HEK293 (cell line): Measurements from ENCODE around the gene SAMD1.

Experiments
- WT1 ChIP-seq: fragments of 450-650 bp; formaldehyde crosslinking; IDR thresholded peaks from 2 replicates; pipeline ENCODE4 v1.5.1; 2016; ENCODE audit warnings: missing biosample characterization, missing genetic modification characterization
- ZBTB48 ChIP-seq: fragments of 450-650 bp; formaldehyde crosslinking; IDR thresholded peaks from 2 replicates; pipeline ENCODE4 v1.5.1; 2016; ENCODE audit warnings: missing biosample characterization, missing genetic modification characterization
- ZNF76 ChIP-seq: fragments of 450-650 bp; formaldehyde crosslinking; IDR thresholded peaks from 2 replicates; pipeline ENCODE4; 2016; ENCODE audit warnings: low read depth, missing biosample characterization, missing genetic modification characterization, borderline replicate concordance
- TF ChIP-seq, protein P1 (sequence below): fragments of 450-650 bp; formaldehyde crosslinking; IDR thresholded peaks from 2 replicates; pipeline ENCODE4 v1.5.1; 2016; ENCODE audit warnings: missing biosample characterization, missing genetic modification characterization
- TF ChIP-seq, protein P2 (sequence below): fragments of 450-650 bp; formaldehyde crosslinking; IDR thresholded peaks from 2 replicates; pipeline ENCODE4 v1.5.1; 2016; ENCODE audit warnings: missing biosample characterization, missing genetic modification characterization

DNA sequence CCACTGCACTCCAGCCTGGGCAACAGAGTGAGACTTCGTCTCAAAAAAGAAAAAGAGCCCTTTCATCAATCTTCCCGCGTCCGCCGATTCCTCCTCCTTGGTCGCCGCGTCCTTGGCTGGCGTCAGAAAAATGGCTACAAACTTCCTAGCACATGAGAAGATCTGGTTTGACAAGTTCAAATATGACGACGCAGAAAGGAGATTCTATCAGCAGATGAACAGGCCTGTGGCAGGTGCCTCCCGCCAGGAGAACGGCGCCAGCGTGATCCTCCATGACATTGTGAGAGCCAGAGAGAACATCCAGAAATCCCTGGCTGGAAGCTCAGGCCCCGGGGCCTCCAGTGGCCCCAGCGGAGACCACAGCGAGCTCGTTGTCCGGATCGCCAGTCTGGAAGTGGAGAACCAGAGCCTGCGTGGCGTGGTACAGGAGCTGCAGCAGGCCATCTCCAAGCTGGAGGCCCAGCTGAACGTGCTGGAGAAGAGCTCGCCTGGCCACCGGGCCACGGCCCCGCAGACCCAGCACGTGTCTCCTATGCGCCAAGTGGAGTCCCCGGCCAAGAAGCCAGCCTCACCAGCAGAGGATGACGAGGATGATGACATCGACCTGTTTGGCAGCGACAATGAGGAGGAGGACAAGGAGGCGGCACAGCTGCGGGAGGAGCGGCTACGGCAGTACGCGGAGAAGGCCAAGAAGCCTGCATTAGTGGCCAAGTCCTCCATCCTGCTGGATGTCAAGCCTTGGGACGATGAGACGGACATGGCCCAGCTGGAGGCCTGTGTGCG is 20.1 kb downstream of the SAMD1 start:
- TF ChIP-seq ZBTB48 (tag by site-specific recombination) (no peak), WT1 (no peak), ZNF76 (no peak)
- TF ChIP-seq, protein P1, sequence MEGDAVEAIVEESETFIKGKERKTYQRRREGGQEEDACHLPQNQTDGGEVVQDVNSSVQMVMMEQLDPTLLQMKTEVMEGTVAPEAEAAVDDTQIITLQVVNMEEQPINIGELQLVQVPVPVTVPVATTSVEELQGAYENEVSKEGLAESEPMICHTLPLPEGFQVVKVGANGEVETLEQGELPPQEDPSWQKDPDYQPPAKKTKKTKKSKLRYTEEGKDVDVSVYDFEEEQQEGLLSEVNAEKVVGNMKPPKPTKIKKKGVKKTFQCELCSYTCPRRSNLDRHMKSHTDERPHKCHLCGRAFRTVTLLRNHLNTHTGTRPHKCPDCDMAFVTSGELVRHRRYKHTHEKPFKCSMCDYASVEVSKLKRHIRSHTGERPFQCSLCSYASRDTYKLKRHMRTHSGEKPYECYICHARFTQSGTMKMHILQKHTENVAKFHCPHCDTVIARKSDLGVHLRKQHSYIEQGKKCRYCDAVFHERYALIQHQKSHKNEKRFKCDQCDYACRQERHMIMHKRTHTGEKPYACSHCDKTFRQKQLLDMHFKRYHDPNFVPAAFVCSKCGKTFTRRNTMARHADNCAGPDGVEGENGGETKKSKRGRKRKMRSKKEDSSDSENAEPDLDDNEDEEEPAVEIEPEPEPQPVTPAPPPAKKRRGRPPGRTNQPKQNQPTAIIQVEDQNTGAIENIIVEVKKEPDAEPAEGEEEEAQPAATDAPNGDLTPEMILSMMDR: no peak
- TF ChIP-seq, protein P2, sequence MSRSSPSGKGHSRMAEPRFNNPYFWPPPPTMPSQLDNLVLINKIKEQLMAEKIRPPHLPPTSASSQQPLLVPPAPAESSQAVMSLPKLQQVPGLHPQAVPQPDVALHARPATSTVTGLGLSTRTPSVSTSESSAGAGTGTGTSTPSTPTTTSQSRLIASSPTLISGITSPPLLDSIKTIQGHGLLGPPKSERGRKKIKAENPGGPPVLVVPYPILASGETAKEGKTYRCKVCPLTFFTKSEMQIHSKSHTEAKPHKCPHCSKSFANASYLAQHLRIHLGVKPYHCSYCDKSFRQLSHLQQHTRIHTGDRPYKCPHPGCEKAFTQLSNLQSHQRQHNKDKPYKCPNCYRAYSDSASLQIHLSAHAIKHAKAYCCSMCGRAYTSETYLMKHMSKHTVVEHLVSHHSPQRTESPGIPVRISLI (tag by site-specific recombination): no peak
